Activated effector memory CD4-positive, alpha-beta T cell treated with anti-CD3 and anti-CD28 coated beads, Interleukin-2, amount 50 U/mL, for 16 hours (primary cell): ENCODE measurements around the gene PTGR3.

Source experiments
- DNase-seq: peaks from one replicate; pipeline ENCODE4 v3.0.0-alpha.2; 2020

The PTGR3 gene

GRCh38 chr18:75213611-75214331, 4.8 kb upstream of the PTGR3 start:
- no peak for DNase-seq

GRCh38 chr18:75212751-75213090, 3.8 kb upstream of the PTGR3 start:
- DNase-seq = no peak

- DNase-seq = peak; percentile 77
Observed at GRCh38 chr18:75211953-75212750, 3.2 kb upstream of the PTGR3 start.

DNA sequence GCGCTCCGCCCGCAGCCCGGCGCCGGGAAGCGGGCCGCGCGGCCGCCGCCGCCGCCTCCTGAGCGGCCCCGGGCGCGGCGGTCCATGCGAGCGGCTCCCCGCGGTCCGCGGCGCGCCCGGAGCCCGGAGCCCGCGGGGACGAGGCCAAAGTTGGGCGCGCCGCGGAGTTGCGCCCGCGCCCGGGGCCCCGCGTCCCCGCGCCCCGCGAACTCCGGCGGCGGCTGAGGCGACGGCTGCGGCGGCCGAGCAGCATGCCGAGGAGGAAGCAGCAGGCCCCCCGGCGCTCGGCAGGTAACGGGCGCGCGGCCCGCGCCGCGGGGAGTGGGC, 2.6 kb upstream of the PTGR3 start:
- DNase-seq = no peak

DNA sequence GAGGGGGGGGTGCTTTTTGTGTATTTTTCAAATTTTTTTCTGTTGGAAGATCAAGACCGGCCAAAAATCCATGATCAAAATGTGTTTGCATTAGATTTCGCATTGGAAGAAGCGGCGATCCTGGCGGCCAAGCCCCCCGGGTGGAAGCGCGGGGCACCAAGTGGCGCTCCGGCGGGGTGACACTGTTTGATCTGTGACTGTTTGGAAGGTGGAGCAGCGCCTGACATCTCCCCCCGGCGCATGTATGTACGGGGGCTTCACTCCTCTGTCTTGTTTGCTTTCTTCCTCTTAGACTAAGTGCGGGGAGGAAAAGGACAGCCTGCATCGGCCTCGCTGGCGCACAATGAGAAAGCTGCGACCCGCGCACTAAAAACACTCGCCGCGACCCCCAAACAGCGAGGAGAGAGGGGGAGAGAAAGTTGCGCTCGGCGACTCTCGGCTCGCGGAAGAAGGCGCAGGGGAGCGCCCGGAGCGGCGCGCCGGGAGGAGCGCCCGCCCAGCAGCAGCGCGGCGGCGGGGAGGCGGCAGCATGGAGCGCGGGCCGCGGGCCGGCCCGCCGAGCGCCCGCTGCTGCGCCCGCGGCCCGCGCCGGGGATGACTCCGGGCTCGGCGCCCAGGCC, 2.2 kb upstream of the PTGR3 start:
- DNase-seq = peak; percentile 76

GRCh38 chr18:75210274-75211001, 1.5 kb upstream of the PTGR3 start, which contains the start of gene TSHZ1:
TSHZ1 (plus strand) TSS chr18:75210797; CDS start chr18:75211877, 1,080 bp downstream.
- peak; percentile 80 for DNase-seq

DNA sequence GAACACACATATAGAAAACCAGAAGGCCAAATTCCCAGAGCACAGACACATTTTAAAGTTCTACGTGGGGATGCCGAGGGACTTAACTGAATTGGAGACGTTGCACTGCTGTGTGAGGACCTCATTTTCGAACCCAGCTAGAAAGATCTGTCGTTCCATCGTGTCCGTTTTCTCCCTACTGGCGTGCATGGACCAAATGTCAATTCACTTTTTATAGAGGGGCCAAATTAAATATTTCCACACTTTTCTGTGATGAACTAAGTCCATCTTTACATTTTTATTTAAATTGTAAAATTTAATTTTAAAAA, 966 bp upstream of the PTGR3 start:
- no peak for DNase-seq

- no peak for DNase-seq
Observed at GRCh38 chr18:75208836-75209128, 157 bp downstream of the PTGR3 start.

- peak; percentile 80 for DNase-seq
Observed at GRCh38 chr18:75208155-75208835, 644 bp downstream of the PTGR3 start.

- no peak for DNase-seq
Observed at GRCh38 chr18:75207310-75208154, 1.4 kb downstream of the PTGR3 start.

GRCh38 chr18:75206452-75207309, 2.3 kb downstream of the PTGR3 start:
- DNase-seq = no peak

DNA sequence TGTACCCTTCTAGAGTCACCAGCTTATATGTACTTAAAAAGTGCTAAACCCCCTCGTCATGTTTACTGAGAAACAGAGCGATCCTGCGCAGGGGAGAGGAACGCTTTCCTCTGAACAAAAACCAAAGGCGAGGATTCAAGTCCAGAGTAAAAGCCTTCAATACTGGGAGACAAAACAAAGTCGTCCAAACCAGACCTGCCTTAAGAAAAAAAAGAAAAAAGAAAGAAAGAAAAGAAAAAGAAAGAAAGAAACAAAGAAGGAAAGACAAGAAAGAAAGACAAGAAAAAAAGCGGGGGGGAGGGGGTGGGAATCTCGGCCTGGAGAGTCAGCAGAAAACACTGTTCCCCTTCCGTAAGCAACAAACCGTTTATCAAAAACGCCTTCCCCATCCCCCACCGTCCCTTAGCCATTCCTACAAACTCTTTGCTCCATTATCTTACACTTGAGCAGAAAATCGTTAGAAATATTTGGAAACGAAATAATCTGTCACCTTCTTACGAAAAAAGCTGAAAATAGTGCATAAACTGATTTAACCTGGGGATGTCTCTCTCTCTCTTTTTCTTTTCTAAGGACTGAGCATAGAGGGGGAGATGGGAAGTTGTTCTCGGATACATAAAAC, 3.3 kb downstream of the PTGR3 start:
- DNase-seq = no peak

GRCh38 chr18:75204732-75205513, 4.0 kb downstream of the PTGR3 start:
- DNase-seq = no peak

DNA sequence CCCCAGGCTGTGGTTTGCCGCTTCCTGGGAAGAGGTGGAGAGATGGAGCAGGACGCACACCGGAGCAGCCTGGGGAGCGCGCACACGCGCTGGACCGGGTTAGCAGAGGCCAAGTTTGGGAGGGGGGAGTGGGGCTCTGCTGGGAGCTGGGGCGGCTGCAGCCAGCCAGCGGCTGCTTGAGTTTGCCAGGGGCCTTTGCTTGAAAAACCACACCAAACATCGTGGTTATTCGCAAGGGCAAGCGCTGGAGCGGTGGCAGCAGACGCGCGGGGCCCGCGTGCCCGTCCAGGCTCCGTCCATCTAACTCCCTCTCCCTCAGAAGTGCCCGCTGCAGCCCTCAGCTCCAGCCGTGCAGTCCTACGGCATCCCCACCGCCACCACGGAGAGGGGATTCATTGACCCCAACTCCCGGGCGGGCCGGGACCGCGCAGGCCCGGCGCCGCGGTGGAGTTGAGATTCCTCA, 4.6 kb downstream of the PTGR3 start:
- no peak for DNase-seq

- DNase-seq = no peak
Observed at GRCh38 chr18:75203416-75204268, 5.3 kb downstream of the PTGR3 start.

GRCh38 chr18:75202696-75203365, 6.1 kb downstream of the PTGR3 start:
- no peak for DNase-seq

GRCh38 chr18:75201282-75202270, 7.4 kb downstream of the PTGR3 start:
- no peak for DNase-seq
